HG03432 (cell line): ENCODE data around the gene IFT57.

Source experiments
- ATAC-seq: cut with Tn5 transposase; IDR thresholded peaks from one replicate; pipeline ENCODE4 v1.9.1; 2021; ENCODE audit warnings: mild to moderate bottlenecking, moderate library complexity; ENCODE audit not compliant: unreplicated experiment

The IFT57 gene

GRCh38 chr3:108127301-108127988 is 94.8 kb downstream of the IFT57 start:
- no peak for ATAC-seq

- no peak for ATAC-seq
Measured at GRCh38 chr3:108126348-108126747, 95.9 kb downstream of the IFT57 start.

DNA sequence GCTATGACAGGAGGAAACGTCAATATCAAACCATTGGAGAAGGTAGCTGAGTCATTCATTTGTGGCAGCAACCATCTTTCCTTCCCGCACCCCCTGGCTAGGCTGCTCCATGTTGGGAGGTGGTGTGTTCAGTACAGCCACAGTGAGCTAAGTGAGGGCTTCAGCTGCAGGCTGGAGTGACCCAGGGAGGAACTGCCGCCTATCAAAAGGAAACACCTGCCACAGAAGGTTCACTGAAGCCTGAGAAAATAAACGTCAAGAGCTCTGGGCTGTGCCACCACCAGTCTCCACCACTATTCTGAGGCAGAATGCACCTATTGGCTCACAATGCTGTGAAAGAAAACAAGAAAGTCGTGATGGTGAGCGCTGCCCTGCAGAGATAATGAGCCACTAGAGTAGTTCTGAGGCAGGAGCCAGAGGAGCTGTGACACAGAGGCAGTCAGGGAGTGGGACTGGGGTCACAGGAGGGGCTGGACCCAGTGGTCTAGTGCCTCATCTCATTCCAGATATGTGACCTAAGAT is 96.6 kb downstream of the IFT57 start:
- ATAC-seq, result peak; percentile 54

- no peak for ATAC-seq
Measured at GRCh38 chr3:108125153-108125543, 97.1 kb downstream of the IFT57 start.

- peak; percentile 87 for ATAC-seq
Measured at GRCh38 chr3:108124337-108125152, 97.7 kb downstream of the IFT57 start.

- no peak for ATAC-seq
Measured at GRCh38 chr3:108123326-108123725, 98.9 kb downstream of the IFT57 start.

GRCh38 chr3:108122276-108122675 is 99.9 kb downstream of the IFT57 start:
- ATAC-seq, result no peak

DNA sequence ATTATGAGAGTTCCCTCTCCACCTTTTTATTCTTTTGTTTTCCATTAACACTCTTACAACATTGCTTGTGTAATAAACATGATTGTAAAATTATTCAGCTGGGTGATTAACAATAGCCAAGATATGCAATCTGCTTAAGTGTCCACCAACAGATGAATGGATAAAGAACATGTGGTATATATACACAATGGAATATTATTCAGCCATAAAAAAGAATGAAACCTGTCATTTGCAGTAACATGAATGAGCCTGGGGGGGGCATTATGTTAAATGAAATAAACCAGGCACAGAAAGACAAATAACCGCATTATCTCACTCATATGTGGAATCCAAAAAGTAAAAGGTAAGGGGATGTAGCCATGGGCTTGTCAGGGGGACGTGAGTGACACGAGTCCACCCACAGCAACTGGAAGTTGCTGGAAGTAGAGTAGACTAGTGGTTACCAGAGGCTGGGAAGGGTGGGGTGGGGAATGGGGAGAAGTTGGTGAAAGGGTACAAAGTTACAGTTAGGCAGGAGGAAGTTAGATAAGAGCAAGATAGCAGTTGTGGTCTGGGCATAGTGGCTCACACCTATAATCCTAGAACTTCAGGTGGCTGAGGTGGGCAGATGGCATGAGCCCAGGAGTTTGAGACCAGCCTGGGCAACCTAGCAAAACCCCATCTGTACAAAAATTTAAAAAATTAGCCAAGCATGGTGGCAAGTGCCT is 102.7 kb downstream of the IFT57 start:
- ATAC-seq, result no peak

DNA sequence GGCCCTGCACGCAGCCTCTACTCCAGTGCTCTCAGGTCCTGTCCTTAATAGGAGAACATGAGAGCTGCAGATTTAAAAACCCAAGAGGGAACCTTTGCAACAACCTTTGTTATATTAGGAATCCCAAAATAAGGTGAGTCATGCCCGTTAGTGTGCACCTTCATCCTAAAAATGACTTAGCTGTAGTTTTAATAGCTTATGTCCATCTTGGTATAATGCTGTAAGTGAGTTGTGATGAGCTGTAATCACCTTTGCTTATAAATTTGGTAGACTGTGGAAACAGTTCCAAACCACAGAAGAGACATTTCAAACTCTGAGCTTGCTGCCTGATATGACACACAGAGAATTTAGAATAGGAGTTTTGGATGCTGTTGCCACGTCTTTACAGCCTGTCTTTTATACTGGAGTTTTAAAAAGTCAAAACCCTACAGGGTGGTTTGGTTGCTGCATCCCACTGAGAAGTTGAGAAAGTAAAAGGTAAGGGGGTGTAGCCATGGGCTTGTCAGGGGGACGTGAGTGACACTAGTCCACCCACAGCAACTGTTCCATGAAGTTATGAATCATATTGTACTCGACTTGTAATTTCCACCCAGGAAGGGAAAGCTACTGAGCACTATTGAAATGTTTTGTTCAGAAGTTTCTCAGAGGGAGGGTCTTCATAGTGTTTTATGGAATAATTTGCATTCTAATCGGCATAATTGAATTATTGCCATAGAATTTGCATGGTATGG is 104.0 kb downstream of the IFT57 start:
- ATAC-seq, result no peak

- ATAC-seq, result peak; percentile 76
Measured at GRCh38 chr3:108117241-108117775, 104.9 kb downstream of the IFT57 start.

DNA sequence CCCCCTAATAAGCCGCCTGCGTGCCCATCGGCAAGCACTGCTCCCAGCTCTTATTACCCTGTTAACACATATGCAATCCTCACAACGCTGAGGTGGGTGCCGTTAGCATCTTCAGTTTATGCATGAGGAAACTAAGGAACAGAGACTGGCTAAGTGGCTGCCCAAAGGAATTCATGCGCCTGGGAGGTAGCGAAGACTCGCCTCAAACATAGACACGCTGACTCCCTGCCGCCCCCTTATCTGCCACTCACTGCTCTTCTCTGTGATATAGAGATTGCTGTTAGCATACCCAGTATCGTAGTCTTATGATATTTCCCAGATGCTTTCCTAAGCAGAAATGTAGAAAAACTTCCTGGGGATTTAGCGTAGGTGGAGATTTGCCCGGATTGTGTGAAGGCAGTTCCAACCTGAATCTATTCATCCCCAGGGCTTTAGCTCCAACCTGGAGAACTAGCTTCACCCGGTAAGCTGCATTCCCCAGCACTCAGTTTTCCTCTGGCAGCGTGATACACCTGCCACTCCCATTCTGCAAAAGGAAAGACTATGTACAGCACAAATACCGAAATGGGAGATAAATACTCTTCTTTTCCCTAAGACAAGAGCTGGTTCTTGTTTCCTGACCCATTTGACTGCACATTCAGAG is 107.7 kb downstream of the IFT57 start:
- ATAC-seq, result no peak

DNA sequence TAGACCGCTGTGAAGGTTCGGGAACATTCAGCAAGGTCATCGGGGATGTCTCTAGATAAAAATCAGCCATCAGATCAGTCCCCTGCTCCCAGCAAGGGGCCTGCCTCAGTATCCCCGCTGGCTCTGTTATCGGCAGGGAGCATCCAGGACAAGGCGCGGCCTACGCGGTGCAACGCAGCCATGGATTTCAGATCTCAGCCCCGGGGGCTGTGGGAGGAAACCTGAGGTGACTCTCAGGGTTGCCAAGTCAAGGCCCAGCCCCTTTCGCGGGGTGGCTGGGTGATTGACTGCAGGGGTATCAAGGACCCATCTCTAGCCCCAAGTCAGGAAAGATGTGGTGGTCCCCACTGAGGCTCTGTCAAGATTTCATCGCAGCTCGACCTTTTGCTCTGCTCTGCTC is 108.2 kb downstream of the IFT57 start:
- ATAC-seq, result no peak

GRCh38 chr3:108110934-108111333 is 111.3 kb downstream of the IFT57 start:
- ATAC-seq, result no peak
